ENCODE data around the gene CARMIL3. TPM values are rescaled to one million over a fixed set of nuclear protein-coding genes. Genes with fewer than 3 reads are reported as not detected.

CARMIL3 gene
- total RNA-seq, 2 experiments from 2014 or later, result 0.63 to 0.83 TPM

GRCh38 chr14:24060984-24061913, 9.4 kb downstream of the CARMIL3 start:
- Mint-ChIP-seq H3K27me3 (no peaks in the 10 kb centered on the region), H3K27ac (no peak overlapping the region), H3K4me3 (no peak overlapping the region), H3K36me3 (ENCODE audit: low read depth) (no peaks in the 10 kb centered on the region), H3K4me1 (ENCODE audit: low read depth) (peaks cover 2% of the 10 kb centered on the region), H3K9me3 (no peaks in the 10 kb centered on the region)
- ATAC-seq (no peak), DNase-seq (no peak)
- ChIA-PET CTCF (interaction anchor here (1.1 to 9.6 kb wide), 7 partner anchors 7 to 100 kb away, joined by 3 to 345 read pairs (median 10); partner anchors contain the start of genes IRF9 and PCK2), POLR2A (interaction anchor here (1.0 to 2.2 kb wide), 3 partner anchors 11 to 29 kb away, joined by 3 to 5 read pairs (median 3); no protein-coding TSS in a partner anchor)
- TF ChIP-seq CTCF (IDR thresholded peaks at IDR 0.05), result no peak
- intact Hi-C loops (cut with micrococcal nuclease), result no loop called here

GRCh38 chr14:24062216-24062980, 10.6 kb downstream of the CARMIL3 start:
- TF ChIP-seq CTCF (IDR thresholded peaks at IDR 0.05), result no peak
- Mint-ChIP-seq H3K27me3 (no peaks in the 10 kb centered on the region), H3K4me1 (ENCODE audit: low read depth) (peaks cover 2% of the 10 kb centered on the region), H3K36me3 (ENCODE audit: low read depth) (no peaks in the 10 kb centered on the region), H3K9me3 (no peaks in the 10 kb centered on the region), H3K27ac (no peak overlapping the region), H3K4me3 (no peak overlapping the region)
- ChIA-PET CTCF (interaction anchor here (1.1 to 9.6 kb wide), 6 partner anchors 9 to 99 kb away, joined by 3 to 345 read pairs (median 68); partner anchors contain the start of genes IRF9 and PCK2), POLR2A (interaction anchor here (1.2 to 2.2 kb wide), 2 partner anchors 23 to 28 kb away, joined by 3 to 5 read pairs; no protein-coding TSS in a partner anchor)
- DNase-seq (no peak), ATAC-seq (no peak)
- intact Hi-C loops (cut with micrococcal nuclease), result no loop called here

GRCh38 chr14:24063263-24063836, 11.5 kb downstream of the CARMIL3 start:
- H3K27me3 Mint-ChIP-seq, result no peaks in the 10 kb centered on the region
- POLR2A ChIA-PET, result no interaction called here
- TF ChIP-seq CTCF (IDR thresholded peaks at IDR 0.05), result no peak
- ATAC-seq (no peak), DNase-seq (no peak)
- H3K36me3 Mint-ChIP-seq (ENCODE audit: low read depth), result no peaks in the 10 kb centered on the region
- no peaks in the 10 kb centered on the region for H3K4me1 Mint-ChIP-seq (ENCODE audit: low read depth)
- no peaks in the 10 kb centered on the region for H3K9me3 Mint-ChIP-seq
- H3K4me3 Mint-ChIP-seq, result no peak overlapping the region
- CTCF ChIA-PET, result interaction anchor here (1.1 to 9.6 kb wide), 3 partner anchors 9 to 52 kb away, joined by 3 to 345 read pairs (median 10); partner anchors contain the start of genes DCAF11, NRL and PCK2
- no peak overlapping the region for H3K27ac Mint-ChIP-seq
- intact Hi-C loops (cut with micrococcal nuclease), result no loop called here

- no peak for DNase-seq
- Mint-ChIP-seq H3K36me3 (ENCODE audit: low read depth) (no peaks in the 10 kb centered on the region), H3K4me3 (no peak overlapping the region), H3K9me3 (no peaks in the 10 kb centered on the region), H3K4me1 (ENCODE audit: low read depth) (no peaks in the 10 kb centered on the region), H3K27me3 (no peaks in the 10 kb centered on the region), H3K27ac (no peak overlapping the region)
- ATAC-seq, result no peak
- ChIA-PET CTCF (interaction anchor here (0.9 to 9.6 kb wide), 5 partner anchors 10 to 244 kb away, joined by 3 to 345 read pairs (median 3); partner anchors contain the start of genes CIDEB, DCAF11, NRL and PCK2), POLR2A (no interaction called here)
- TF ChIP-seq CTCF (IDR thresholded peaks at IDR 0.05), result no peak
- intact Hi-C loops (cut with micrococcal nuclease), result no loop called here
Observed at GRCh38 chr14:24064091-24064795, 12.4 kb downstream of the CARMIL3 start.
